ENCODE measurements around the gene TBL3.
A peak's percentile ranks its signal among the peaks of the same experiment; 100 is the strongest.
"Not testable (repeated sequence)": the region's sequence is repeated elsewhere in the genome, so short reads cannot be mapped to it uniquely, and the experiment has no call there.

Gene TBL3

DNA sequence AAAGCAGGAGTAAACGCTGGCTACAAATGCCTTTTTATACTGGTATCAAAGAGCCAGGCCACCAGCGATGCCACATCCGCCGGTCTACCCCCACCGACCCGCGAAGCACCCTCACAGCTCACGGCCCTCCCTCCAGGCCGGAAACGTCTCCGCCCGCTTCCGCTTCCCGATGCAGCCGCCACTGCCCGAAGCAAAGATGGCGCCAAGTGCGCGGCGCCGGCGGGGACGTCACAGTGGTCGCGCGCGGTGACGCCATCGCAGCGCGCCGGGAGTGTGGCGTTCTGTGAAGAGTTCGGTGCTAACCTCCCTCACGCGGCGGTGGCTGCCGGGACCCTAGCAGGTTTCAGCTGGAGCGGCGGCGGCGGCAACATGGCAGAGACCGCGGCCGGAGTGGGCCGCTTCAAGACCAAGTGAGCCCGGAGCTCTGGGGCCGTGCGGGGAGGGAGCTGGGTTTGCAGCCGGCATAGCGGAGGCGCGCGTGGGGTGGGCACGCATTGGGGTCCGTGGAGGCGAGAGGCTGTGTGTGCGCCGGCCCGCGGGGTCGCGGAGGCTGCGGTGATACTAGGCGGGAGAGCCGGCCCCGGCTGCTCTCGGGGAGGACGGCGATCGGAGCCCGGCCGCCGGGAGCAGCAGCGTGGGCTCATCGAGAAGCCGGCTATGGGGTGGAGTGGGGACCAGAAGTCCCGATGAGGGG, at the start of gene TBL3:
TBL3 (plus strand) TSS at position 258 of the 694 bp plus-strand sequence; CDS start at position 370, 112 bp downstream.
- DNase-seq (ENCODE audit: low read depth) = peak; percentile 95

DNA sequence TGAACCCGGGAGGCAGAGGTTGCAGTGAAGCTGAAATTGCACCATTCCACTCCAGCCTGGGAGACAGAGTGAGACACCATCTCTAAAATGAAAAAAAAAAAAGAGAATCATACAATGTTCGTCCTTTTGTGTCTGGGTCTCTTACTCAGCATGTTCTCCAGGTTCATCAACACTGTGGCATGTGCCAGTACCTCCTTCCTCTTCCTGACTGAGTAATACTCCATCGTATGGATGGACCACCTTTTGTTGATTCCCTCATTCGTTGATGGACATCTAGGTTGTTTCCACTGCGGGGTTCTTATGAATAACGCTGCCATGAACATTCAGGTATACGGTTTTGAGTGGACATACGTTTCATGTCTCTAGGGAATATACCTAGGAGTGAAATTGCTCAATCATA, 49.5 kb upstream of the TBL3 start:
- DNase-seq (ENCODE audit: low read depth) = no peak

DNA sequence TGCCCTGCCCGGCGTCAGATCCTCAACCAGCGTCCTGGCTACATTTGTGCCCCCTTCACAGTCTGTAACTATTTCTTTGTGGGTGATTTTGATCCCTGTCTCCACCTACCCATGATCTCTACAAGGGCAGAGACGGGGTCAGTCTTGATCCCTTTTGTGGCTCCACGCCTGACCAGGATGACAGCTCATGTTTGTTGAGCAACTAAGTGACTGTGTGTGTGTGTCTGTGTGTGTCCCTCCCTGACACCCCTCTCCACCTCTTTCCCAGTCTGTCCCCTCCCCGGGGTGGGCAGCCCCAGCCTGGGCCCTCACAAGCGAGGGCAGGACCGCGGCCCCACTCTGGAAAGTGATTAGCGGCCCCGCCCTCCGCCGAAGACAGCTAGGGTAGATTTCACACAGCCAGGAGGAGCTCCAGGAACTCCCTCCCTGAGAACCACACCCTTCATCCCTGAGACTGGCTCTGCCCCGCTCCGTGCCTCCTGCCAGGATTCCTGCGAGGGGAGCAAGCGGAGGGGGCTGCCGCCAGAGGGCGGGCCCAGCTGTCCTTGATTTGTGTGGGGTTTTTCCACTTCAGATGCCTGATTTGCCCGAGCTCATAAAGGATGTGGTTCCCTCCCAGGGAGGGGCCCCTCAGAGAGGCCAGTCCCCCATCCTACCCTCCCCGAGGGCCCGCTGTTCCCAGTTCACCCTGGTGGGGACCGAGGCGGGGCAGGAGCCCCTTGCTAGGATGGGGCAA, 48.4 kb upstream of the TBL3 start:
- DNase-seq (ENCODE audit: low read depth) = no peak

DNA sequence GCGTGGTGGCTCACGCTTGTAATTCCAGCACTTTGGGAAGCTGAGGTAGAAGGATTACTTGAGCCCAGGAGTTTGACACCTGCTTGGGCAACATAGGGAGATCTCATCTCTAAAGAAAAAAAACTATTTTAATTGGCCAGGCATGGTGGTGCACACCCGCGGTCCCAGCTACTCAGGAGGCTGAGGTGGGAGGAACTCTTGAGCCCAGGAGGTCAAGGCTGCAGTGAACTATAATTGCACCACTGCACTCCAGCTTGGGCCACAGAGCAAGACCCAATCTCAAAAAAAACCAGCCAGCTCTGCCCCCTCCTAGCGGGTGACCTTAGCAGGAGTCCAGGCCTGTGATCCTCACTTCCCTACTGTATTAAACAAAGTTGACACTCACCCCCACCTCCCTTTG, 47.8 kb upstream of the TBL3 start:
- no peak for DNase-seq (ENCODE audit: low read depth)

DNA sequence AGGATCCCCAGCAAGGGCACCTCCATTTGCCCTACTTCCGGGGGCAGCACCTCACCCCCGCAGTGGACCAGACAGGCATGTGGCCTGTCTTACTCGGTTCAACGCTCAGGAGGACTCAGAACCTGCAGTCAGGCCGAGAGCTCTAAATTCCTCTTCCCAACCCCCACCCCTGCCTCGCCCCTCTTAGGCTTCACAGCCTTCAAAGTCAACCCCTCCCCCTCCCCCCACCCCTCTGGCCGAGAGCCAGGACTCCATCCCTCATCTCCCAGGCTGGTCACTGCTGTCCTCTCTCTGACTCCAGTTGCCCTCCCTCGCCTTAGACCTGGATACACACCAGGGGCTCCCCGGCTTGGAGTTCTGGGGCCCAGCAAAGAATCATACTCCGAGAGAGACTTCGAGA, 45.6 kb upstream of the TBL3 start:
- no peak for DNase-seq (ENCODE audit: low read depth)

DNA sequence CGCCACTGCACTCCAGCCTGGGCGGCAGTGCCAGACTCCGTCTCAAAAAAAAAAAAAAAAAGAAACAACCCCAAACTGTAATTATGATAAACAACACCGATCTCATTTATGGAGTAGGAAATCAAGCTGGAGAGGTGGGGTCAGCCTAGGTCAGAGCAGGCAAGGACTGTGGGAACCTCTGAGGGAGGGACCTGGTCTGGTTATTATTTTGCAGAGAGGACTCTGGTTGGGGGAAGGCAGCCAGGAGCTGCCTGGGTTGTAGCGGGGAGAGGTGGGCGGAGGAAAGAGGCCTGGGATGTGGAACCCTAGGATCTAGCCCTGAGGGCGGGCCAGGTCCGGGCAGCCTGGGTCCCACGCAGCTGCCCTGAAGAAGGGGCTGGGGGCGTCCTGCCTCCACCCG, 42.7 kb upstream of the TBL3 start:
- no peak for DNase-seq (ENCODE audit: low read depth)

DNA sequence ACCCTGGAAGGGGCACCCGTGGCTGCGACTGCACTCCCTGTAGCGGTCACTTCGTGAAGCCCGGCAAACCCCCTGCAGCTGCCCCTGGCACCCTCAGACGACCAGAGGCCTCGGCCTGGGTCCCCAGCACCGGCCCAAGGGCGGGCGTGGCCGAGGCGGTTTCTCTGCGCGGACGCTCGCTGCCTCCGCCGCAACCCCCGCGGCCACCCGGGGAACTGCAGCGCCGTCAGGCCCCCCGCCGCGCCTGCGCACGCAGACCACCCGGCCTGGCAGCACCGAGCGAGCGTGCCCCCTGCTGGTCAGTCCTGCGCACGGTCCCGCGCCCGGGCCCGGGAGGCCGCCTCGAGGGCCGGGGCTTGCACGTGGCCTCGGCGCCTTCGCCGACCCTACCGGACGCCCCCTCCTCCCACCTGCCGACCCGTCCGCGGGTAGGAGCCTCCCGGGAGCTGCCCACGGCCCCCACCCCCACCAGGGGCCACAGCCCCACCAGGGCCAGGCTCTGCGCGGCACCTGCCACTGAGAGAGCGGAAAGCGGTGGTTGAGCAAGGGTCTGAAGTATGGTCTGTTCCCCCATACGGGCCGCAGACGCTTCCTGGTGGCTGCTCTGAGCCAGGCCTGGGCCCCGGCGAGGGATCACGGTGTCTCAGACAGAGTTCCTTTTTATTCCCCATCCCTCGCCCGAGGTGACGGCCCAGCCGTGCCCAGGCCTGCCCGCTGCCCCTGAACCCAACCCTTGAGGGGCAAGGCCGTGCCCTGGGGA, 42.1 kb upstream of the TBL3 start:
- peak; percentile 91 for DNase-seq (ENCODE audit: low read depth)

DNA sequence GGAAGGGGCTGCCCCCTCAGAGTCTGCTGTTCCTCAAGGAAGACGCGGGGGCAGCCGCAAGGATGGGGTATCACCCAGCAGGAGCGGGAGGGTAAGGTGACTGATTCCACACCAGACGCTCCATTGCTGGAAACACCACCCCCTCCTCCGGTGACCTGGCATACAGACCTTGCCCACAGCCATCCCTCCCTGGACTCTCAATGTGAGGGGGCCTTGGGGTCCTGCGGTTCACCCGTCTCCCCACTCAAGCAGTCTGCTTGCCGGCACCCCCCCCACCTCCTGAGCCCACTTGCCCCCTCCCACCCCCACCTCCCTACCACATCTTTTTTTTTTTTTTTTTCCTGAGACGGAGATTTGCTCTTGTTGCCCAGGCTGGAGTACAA, 41.5 kb upstream of the TBL3 start:
- no peak for DNase-seq (ENCODE audit: low read depth)

DNA sequence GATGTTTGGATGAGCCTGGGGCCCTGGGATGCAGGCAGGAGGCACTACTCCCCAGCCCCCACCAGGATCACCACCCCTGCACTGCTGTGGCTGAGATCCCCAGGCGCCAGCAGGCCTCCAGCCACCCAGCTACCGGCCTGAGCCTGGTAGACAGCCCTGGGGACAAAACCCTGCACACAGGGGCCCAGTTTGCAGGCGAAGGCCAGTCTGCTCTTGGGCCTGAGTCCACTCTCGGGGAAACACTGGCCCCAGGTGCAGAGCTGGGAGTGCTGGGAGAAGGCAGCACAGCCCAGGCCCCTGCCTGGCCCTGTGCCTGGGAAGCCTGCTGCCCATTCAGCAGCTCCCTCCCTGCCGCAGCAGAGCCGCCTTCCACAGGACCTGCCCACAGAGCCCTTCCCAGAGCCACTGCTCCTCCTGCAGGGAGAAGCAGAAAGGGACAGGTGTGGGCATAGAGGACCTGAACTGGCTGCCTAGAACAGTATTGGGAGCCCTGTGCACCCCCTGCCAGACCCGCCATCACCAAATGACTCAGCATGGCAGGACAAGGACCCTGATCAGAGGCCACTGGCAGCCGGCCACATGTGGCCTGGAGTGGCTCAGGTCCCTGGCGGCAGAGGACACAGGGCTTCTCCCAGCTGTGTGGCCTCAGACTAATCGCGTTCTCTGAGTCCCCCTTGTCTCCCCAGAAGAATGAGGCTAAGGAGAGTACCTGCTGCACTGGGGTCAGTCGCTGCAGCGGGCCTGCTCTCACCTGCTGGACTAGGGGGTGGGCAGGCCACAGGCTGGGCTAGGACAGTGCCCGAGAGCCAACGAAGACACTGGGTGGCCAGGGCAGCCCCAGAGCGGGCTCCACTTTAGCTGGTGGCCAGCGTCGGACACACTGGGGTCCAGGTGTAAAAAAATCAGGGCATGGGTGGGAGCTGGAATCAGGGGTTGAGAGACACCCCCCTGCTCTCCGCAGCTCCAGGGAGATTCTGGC, 39.5 kb upstream of the TBL3 start:
- DNase-seq (ENCODE audit: low read depth) = no peak

DNA sequence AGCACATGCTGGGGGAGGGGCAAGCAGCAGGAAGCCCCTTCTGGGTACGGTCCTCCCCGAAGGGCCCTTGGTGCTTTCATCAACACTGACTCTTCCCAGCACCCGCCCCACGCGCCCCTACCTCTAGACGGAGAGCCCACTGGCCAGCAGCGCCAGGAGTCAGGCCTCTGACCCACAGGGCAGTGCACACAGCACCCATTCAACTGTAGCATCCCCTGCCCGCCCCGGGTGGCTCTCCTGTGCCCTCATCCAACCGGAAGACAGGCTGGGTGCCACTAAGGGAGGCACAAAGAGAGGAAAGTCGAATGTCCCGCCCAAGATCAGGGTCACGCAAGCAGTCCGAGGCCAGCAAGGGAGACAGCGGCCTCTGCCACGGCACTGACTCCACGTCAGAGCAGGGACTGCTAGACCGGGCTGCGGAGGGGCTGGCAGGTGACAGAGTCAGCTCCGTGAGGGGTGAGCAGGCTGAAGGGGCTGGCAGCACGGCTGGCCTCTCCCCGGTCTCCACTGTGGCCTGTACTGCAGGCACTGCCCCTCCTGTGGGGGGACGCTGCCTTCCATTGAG, 38.7 kb upstream of the TBL3 start:
- DNase-seq (ENCODE audit: low read depth) = no peak

DNA sequence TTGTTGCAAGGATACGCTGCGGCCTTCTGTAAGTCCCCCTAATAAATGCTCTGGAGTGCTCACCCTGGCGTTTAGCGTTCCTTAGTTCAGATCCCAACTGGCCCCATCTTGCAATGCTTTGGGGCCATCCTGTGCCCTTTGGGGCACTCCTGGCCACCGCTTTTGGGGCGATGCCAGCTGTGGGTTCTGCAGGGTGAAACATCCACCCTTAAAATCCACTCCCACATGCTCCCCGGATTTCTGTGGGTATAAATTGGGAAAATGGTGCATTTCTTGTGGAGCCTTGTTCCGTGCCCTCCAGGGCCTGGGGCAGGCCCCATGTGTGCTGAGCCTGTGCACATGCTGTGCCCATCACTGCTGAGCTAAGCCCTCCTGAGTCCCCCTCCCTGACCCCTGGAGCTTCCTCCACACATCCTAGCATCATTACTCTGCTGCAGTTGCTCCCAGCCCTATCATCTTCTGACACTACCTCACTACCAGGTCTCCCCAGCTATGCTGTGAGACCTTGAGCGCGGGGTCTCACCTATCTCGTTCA, 34.8 kb upstream of the TBL3 start:
- DNase-seq (ENCODE audit: low read depth) = no peak

DNA sequence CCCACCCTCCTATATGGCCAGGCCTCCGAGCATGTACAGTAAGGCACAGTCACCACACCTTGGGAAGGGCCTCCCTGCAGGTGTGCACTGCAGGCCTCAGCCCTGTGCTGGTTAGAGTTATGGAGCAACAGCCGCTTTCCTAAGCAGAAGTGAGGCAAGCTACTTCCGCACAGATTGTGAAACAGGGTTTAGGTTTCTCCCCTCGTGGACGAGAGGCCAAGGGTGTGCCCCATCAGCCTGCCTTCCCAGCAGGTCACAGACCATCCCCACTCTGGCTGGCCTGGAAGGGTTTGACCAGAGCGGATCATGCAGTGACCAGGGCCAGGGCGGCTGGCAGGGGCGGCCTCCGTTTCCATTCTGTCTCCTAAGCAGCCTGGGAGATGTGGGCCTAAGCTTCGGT, 33.5 kb upstream of the TBL3 start:
- no peak for DNase-seq (ENCODE audit: low read depth)

DNA sequence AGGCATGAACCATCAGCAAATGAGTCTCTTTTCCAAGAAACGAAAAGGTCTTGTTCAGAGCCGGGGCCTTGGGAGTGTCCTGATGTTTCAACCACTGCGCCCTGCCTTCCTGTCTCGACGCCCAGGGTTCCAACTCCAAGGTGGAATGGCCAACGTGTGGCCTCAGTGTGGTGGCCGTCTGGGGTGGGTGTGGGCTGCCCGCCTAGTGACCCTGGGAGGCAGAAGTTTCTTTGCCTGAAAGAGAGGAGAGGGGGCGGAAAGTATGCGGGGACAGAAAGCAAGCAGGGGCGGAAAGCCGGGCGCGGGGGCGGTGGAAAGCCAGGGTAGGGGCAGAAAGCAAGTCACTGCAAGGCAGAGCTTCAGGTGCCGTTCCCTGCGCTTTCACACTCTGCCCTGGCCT, 32.9 kb upstream of the TBL3 start:
- DNase-seq (ENCODE audit: low read depth) = no peak

DNA sequence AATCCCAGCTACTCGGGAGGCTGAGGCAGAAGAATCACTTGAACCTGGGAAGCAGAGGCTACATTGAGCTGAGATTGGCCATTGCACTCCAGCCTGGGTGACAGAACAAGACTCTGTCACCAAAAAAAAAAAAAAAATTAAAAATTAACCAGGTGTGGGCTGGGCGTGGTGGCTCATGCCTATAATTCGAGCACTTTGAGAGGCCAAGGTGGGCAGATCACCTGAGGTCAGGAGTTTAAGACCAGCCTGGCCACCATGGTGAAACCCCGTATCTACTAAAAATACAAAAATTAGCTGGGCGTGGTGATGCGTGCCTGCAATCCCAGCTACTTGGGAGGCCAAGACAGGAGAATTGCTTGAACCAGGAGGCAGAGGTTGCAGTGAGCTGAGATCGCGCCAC, 32.0 kb upstream of the TBL3 start:
- DNase-seq (ENCODE audit: low read depth) = not testable (repeated sequence)

DNA sequence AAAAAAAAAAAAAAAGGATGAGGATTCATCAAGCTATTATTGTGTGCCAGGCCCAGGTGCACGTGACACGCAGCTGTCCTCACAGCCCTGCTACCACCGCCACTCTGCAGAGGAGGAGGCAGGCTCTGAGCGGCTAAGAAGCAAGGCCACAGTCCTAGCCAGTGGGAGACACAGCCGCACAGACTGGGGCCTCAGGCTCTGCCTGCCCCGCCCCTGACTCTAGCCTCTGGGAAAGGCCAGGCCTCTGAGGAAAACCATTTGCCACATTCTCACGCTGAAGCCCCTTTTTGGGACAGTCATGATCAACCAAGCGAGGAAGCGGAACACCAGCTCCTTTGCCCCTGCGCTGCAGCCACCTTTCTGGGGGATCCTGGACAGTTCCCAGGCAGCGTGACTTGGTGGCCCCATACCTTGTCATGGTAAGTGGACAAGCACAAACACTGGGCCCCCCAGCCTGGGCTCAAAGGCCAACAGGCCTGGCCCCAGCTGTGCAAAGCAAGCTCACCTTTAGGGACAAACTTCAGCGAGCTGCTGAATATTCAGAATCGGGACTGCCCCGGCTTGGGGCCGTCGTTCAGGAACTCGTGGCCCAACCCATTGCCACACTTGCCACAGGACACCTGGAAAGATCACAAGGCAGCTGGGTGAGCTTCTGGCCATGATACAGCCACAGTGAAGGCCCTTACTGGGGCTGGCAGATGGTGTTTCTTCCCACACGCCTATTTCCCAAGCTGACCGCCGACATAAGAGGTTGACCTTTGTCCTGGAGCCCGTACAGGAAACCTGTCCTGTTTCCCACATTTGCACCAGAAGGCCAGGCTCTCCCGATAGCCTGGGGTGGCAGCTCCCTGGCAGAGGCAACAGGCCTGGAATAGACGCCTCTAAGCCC, 31.3 kb upstream of the TBL3 start:
- no peak for DNase-seq (ENCODE audit: low read depth)

DNA sequence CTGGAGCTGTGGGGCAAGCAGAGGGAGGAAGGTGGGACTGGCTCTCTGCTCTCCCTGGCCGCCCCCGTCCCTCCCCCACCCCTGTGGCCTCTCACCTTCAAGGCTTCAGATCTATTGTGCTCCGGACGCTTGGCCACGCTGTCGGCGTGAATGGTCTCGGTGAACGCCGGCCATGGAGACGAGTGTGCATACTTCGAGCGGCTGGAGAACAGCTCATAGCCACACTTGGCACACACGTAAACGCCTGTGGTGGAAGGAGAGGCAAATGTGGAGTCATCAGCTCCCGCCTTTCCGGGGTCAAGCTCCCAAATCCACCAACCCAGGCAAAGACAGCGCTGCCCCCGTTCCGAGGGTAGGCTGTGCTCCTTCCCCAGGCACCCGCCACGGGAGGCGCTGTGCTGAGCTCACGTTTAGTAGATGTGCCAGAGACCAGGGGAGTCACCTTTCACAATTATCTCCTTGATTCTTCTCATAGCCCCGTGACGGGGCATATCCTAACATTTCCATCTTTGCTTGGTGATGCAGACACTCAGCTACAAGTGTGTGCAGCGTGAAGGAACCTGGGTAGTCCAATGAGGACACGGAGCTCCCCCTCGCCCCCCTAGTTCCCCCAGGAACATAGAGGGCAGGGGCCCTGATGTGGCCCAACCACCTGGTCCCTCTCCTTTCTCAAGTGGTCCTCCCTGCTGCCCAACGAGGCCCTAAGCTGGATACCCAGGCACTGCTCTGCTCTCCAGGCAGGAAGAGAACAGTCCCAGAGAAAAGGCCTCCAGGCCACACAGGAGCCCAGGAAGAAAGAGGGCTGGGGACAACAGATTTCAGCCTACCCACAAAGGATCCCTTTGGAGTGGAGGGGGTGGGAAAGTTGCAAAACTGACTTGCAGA, 30.4 kb upstream of the TBL3 start:
- no peak for DNase-seq (ENCODE audit: low read depth)

DNA sequence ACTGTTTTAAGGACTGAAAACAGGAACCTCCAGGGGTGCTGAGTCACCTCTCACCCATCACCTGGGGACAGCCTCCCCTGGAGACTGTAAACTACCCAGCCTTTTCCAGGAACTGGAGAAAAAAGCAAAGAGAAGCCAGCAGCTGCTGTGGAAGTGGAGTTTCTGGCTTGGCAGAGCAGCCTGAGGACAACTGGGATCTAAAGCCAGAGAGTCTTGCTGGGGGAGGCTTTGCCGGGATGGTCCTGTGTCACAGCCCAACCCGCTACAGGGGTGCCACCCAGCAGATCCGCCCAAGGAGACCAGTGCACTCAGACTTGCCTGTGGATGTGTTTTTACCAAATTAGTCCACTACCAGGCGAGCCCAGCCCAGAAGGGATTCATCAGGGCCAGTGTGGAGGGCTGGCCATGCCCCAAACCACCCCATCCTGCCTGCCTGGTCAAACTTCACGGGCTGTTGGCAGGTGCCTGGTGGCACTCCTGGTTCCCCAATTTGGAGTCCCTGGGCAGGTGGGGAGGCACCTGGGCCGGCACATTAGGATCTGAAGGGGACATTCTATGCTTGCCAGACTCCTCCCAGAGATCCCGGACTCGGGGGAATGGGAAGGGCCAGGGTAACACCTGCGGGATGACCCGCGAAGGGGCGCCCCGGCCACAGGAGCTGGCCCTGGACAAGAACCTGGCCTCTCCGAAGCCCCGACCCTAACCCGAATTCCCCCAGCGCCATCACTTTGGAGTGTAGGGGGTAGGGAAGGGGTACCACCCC, 29.6 kb upstream of the TBL3 start:
- no peak for DNase-seq (ENCODE audit: low read depth)

Measured in activated T-helper 9 cell treated with anti-CD3 and anti-CD28 coated beads, Interleukin-2, amount 50 U/mL, for 16 hours (primary cell).